HepG2 (cell line): ENCODE results near the gene BCL11B. TPM values are rescaled to one million over a fixed set of nuclear protein-coding genes. Genes with fewer than 3 reads are reported as not detected.

ENCODE experiments used
- ATAC-seq: fragments of 200-7000 bp; cut with Tn5 transposase; 3 replicates; pipeline ENCODE4 v1.9.1; 2020; ENCODE audit warnings: mild to moderate bottlenecking, moderate library complexity
- BruUV-seq: library from RNA; stranded (reverse); fragments of 400-500 nt; replicated peaks from 2 replicates; lab custom pipeline; 2021; lab: Mats Ljungman, UMichigan
- CTCF ChIA-PET: fragments of 300-600 bp; formaldehyde crosslinking; extraction: SDS; loops from one replicate; lab custom pipeline; 2021; ENCODE audit warnings: low total read pairs, inconsistent platforms, low intra/inter-chr PET ratio; lab: Yijun Ruan, JAX
- POLR2A ChIA-PET: fragments of 350-600 bp; sonication (Branson Sonifier 250); formaldehyde crosslinking; loops from one replicate; lab custom pipeline; 2020; ENCODE audit warnings: antibody characterized with exemption, inconsistent platforms; lab: Yijun Ruan, JAX
- DNase-seq: peaks from one replicate; pipeline ENCODE4 v3.0.0-alpha.2; 2015; ENCODE audit warnings: low spot score
- FAIRE-seq: peaks from 3 replicates; lab custom pipeline; 2011; peaks lifted over from hg19 to GRCh38; lab: Jason Lieb, UNC
- H2AFZ ChIP-seq: one replicate; pipeline ENCODE4 v1.6.1; 2011; ENCODE audit warnings: low read length, inconsistent platforms
- H3K27ac ChIP-seq: fragments of 300-600 bp; 3 replicates; pipeline ENCODE4 v1.8.0; 2011; ENCODE audit warnings: mixed run types, mild to moderate bottlenecking, mixed read lengths, low read length, inconsistent platforms; ENCODE audit not compliant: insufficient read depth; ENCODE audit errors: extremely low read length
- H3K27me3 ChIP-seq, 2 experiments: fragments of 200-600 bp in 1 of 2; 2 replicates in 1 of 2; 3 replicates in 1 of 2; pipeline versions ENCODE4 v1.6.0 to v1.8.0; 2011; ENCODE audit warnings: low read length in 2 of 2, mild to moderate bottlenecking in 2 of 2, moderate library complexity in 2 of 2, inconsistent platforms in 1 of 2; ENCODE audit not compliant: insufficient read depth in 2 of 2, control insufficient read depth in 1 of 2
- H3K36me3 ChIP-seq, 2 experiments: fragments of 200-600 bp in 1 of 2; replicated peaks in 1 of 2; 2 replicates in 1 of 2; 3 replicates in 1 of 2; pipeline versions ENCODE4 v1.5.1 to v1.8.0; 2011; ENCODE audit warnings: low read length in 2 of 2, inconsistent platforms in 1 of 2; ENCODE audit not compliant: insufficient read depth in 2 of 2, control insufficient read depth in 1 of 2
- H3K4me1 ChIP-seq: 2 replicates; pipeline ENCODE4 v1.5.1; 2012; ENCODE audit warnings: low read length, inconsistent platforms; ENCODE audit not compliant: insufficient read depth
- H3K4me2 ChIP-seq: 2 replicates; pipeline ENCODE4 v1.6.0; 2011; ENCODE audit warnings: low read depth, low read length, inconsistent platforms
- H3K4me3 ChIP-seq, 3 experiments: fragments of 200-600 bp in 1 of 3; sonication (generic), shearing (Covaris generic) in 1 of 3; replicated peaks in 1 of 3; 2 replicates each; pipeline ENCODE4 v1.5.1; 2011 to 2016; ENCODE audit warnings: low read length in 3 of 3, inconsistent platforms in 2 of 3, low read depth in 2 of 3, mild to moderate bottlenecking in 2 of 3, control low read depth in 1 of 3, mixed read lengths in 1 of 3; ENCODE audit not compliant: insufficient read depth in 1 of 3
- H3K79me2 ChIP-seq: one replicate; pipeline ENCODE4 v1.6.1; 2011; ENCODE audit warnings: low read length, inconsistent platforms; ENCODE audit not compliant: insufficient read depth
- H3K9ac ChIP-seq: 2 replicates; pipeline ENCODE4 v1.6.0; 2011; ENCODE audit warnings: mild to moderate bottlenecking, low read depth, low read length, inconsistent platforms; ENCODE audit not compliant: insufficient read depth
- H3K9me3 ChIP-seq: 2 replicates; pipeline ENCODE4 v1.5.1; 2012; ENCODE audit warnings: mild to moderate bottlenecking, low read length
- H4K20me1 ChIP-seq: 2 replicates; pipeline ENCODE4 v1.6.0; 2011; ENCODE audit warnings: inconsistent platforms, mild to moderate bottlenecking, low read length, moderate library complexity; ENCODE audit not compliant: insufficient read depth
- CBFB ChIP-seq: sonication (generic); formaldehyde crosslinking; IDR thresholded peaks from 2 replicates; pipeline ENCODE4 v1.4.0; 2020; ENCODE audit warnings: missing genetic modification reagents
- ETS1 ChIP-seq: sonication (generic); formaldehyde crosslinking; IDR thresholded peaks from 2 replicates; pipeline ENCODE4 v1.4.0; 2020; ENCODE audit warnings: missing genetic modification reagents
- GABPA ChIP-seq, 2 experiments: IDR thresholded peaks; 2 replicates each; pipeline ENCODE4 v1.6.1; 2011 to 2016; ENCODE audit warnings: low read depth in 2 of 2, low read length in 1 of 2, missing biosample characterization in 1 of 2, missing genetic modification characterization in 1 of 2
- GRHL1 ChIP-seq: sonication (generic); formaldehyde crosslinking; conservative IDR thresholded peaks from 2 replicates; pipeline ENCODE4 v1.8.0; 2022; ENCODE audit warnings: missing genetic modification reagents
- NKX3-1 ChIP-seq: sonication (generic); formaldehyde crosslinking; IDR thresholded peaks from 2 replicates; pipeline ENCODE4 v1.5.0; 2020; ENCODE audit warnings: missing genetic modification reagents
- PITX1 ChIP-seq: sonication (generic); formaldehyde crosslinking; IDR thresholded peaks from 2 replicates; pipeline ENCODE4 v1.5.1; 2020; ENCODE audit warnings: mild to moderate bottlenecking, missing genetic modification reagents
- TBX3 ChIP-seq: fragments of 450-650 bp; IDR thresholded peaks from 2 replicates; pipeline ENCODE4 v1.6.1; 2017; ENCODE audit warnings: antibody characterized with exemption, mild to moderate bottlenecking, inconsistent platforms, borderline replicate concordance
- TEAD3 ChIP-seq: optimal IDR thresholded peaks from 2 replicates; pipeline ENCODE3; 2016; ENCODE audit warnings: borderline replicate concordance
- TEF ChIP-seq: sonication (generic); formaldehyde crosslinking; IDR thresholded peaks from 2 replicates; pipeline ENCODE4 v1.5.0; 2020; ENCODE audit warnings: missing genetic modification reagents
- XBP1 ChIP-seq: sonication (generic); formaldehyde crosslinking; IDR thresholded peaks from 2 replicates; pipeline ENCODE4 v1.5.0; 2020; ENCODE audit warnings: missing genetic modification reagents
- ZFP1 ChIP-seq: IDR thresholded peaks from 2 replicates; pipeline ENCODE4 v1.6.1; 2016
- ZNF17 ChIP-seq: sonication (generic); formaldehyde crosslinking; IDR thresholded peaks from 2 replicates; pipeline ENCODE4 v1.5.0; 2020; ENCODE audit warnings: mild to moderate bottlenecking, missing genetic modification reagents
- WGBS: methylation state at CpG from one replicate; pipeline ENCODE4 v1.1.6; 2017; ENCODE audit warnings: low lambda C conversion rate; 5-methylcytosine and 5-hydroxymethylcytosine counted together
- in situ Hi-C: cut with HindIII; loops from 2 replicates; pipeline ENCODE4 v1.10.0; 2017; ENCODE audit warnings: low pct_unique_long_range_greater_than_20kb; ENCODE audit not compliant: extremely low pct_ligation_motif_present
- intact Hi-C: fragments of 100-400 bp; cut with micrococcal nuclease; formaldehyde crosslinking; loops from one replicate; pipeline ENCODE4 v1.10.0; 2022; ENCODE audit not compliant: unreplicated experiment
- polyA plus RNA-seq, 8 experiments: library from polyadenylated mRNA; depleted of rRNA in 3 of 8; stranded (reverse) in 7 of 8; unstranded in 1 of 8; fragments of >200 nt; fragmentation: Illumina TruSeq in 4 of 8; extraction: Trizol in 4 of 8; gene quantifications; 2 replicates each; pipeline versions ENCODE4 v1.2.1 to v1.2.3, GENCODE V29; 2011 to 2016; ENCODE audit warnings: low read depth in 4 of 8, missing spikeins in 1 of 8, mixed read lengths in 1 of 8; ENCODE audit not compliant: insufficient read depth in 1 of 8
- total RNA-seq, 5 experiments: library from RNA; depleted of rRNA; stranded (reverse); fragments of >200 nt; fragmentation: Illumina TruSeq; extraction: Trizol; gene quantifications; 2 replicates each; pipeline ENCODE4 v1.2.3, GENCODE V29; 2016; ENCODE audit warnings: low read depth in 1 of 5

BCL11B gene
- total and polyA plus RNA-seq, 2 of the 13 experiments (the other 11 are each of a cell fraction or from before 2014, with no cell fraction given) = not detected

GRCh38 chr14:99239661-99240092, 32.3 kb downstream of the BCL11B start:
- Histone ChIP-seq H3K9me3 (no peaks in the 10 kb centered on the region), H3K4me3 (no peak overlapping the region), H3K4me2 (no peak overlapping the region), H2AFZ (no peak overlapping the region), H3K36me3 (no peaks in the 10 kb centered on the region), H3K79me2 (no peaks in the 10 kb centered on the region), H4K20me1 (no peaks in the 10 kb centered on the region), H3K27me3 (peaks cover 4 to 57% of the 10 kb centered on the region in 2 experiments; a peak in 3 of 5 replicates), H3K4me1 (no peaks in the 10 kb centered on the region), H3K9ac (no peak overlapping the region), H3K27ac (no peak overlapping the region)
- DNase-seq (no peak), ATAC-seq (no peak), FAIRE-seq (no peak)
- TF ChIP-seq GABPA (IDR thresholded peaks at IDR 0.05; ENCODE audit: low read depth, low read length) = no peak
- 0 out of 2 replicates have a peak, but pooled peaks have one; percentile 19 for TF ChIP-seq GABPA (CRISPR knock-in tag; IDR thresholded peaks at IDR 0.05; ENCODE audit: low read depth)
- no peak for TF ChIP-seq GRHL1 (CRISPR knock-in tag)
- POLR2A ChIA-PET = no interaction called here
- no TSS peak for BruUV-seq
- under 1% methylated on average over 7 of the region's 7 CpGs for WGBS
- in situ Hi-C loops = no loop called here
- CTCF ChIA-PET = no interaction called here
- intact Hi-C loops = no loop called here

DNA sequence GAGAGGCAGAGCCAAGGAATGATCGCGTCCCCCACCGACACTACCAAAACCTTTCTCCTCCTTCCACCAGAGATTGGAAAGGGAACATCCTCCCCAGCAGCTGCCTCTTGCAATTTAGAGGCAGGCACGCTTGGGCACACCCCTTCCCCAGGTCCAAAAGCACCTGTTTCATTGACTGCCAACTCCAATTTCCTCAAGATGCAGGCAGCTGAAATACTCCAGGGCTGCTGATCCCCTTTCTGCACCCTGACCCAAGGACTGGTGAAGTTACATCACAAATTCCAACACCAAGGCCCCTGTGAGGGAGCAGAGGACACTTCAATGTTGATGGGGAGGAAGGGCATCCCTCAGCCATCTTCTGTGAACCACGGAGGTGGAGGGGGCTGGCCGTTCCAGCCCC, 33.8 kb downstream of the BCL11B start:
- 26% methylated on average over 5 of the region's 6 CpGs for WGBS
- intact Hi-C loops = no loop called here
- no peak overlapping the region for H2AFZ ChIP-seq
- H4K20me1 ChIP-seq = no peaks in the 10 kb centered on the region
- in situ Hi-C loops = no loop called here
- CTCF ChIA-PET = no interaction called here
- H3K79me2 ChIP-seq = no peaks in the 10 kb centered on the region
- H3K27me3 ChIP-seq = peaks cover 4 to 53% of the 10 kb centered on the region in 2 experiments; a peak in 3 of 5 replicates
- no peak overlapping the region for H3K4me2 ChIP-seq
- H3K9ac ChIP-seq = no peak overlapping the region
- BruUV-seq = no TSS peak
- ATAC-seq (no peak), DNase-seq (no peak), FAIRE-seq (no peak)
- no peak for TF ChIP-seq TBX3
- TF ChIP-seq TEAD3 (CRISPR knock-in tag) = no peak
- no peak for TF ChIP-seq ETS1 (CRISPR knock-in tag)
- TF ChIP-seq PITX1 (CRISPR knock-in tag) = no peak
- no peak for TF ChIP-seq ZFP1 (CRISPR knock-in tag)
- TF ChIP-seq CBFB (CRISPR knock-in tag) = no peak
- no peak for TF ChIP-seq ZNF17 (CRISPR knock-in tag)
- TF ChIP-seq XBP1 (CRISPR knock-in tag) = no peak
- no peak for TF ChIP-seq NKX3-1 (CRISPR knock-in tag)
- TF ChIP-seq TEF (CRISPR knock-in tag) = no peak
- H3K36me3 ChIP-seq = no peaks in the 10 kb centered on the region
- no peaks in the 10 kb centered on the region for H3K9me3 ChIP-seq
- POLR2A ChIA-PET = no interaction called here
- H3K4me3 ChIP-seq = no peak overlapping the region
- no peak overlapping the region for H3K27ac ChIP-seq
- no peaks in the 10 kb centered on the region for H3K4me1 ChIP-seq
